ENCODE data around the gene DTD1. TPM values are rescaled to one million over a fixed set of nuclear protein-coding genes. Genes with fewer than 3 reads are reported as not detected.

DTD1 gene
- total RNA-seq, 1 donor from 2014 or later: 49.9 TPM

DNA sequence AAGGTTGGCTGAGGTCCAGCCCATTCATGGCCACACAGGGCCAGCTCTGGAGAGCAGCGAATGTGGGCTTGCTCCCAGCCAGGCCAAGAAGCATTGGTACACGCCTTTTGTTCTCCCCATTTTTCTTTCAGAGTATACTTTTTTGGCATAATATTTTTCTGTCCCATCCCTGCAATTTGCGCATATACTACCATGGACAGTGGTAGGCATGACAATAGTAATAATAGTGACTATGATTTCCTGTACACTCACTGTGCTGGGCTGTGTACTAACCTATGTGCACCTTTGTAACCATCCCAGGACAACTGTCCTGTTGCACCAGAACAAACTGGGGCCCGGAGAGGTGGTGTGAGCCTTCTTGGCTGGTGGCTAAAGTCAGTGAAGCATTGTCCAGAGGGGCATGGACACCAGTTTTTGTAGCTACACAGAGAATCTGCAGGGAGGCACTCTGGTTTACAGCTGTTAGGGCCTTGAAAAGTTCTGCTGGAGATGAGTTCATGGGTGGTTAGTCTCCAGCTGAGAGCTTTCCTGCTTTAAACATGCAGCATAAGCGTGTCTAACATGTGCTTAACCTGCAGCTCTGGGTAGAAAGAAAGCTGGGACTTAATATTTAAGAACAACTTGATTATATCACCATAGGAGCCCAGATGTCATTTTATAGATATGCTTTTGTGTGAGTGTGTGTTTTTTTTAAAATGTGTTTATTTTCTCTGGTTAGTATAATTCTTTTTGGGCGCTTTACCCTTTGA lies 38.2 kb downstream of the DTD1 start:
- H3K27ac Mint-ChIP-seq: no peak overlapping the region
- no peaks in the 10 kb centered on the region for H3K27me3 Mint-ChIP-seq
- peaks cover 5% of the 10 kb centered on the region for H3K9me3 Mint-ChIP-seq
- H3K4me3 Mint-ChIP-seq: no peak overlapping the region
- intact Hi-C loops (cut with micrococcal nuclease): no loop called here
- H3K36me3 Mint-ChIP-seq (ENCODE audit: low read depth): peaks cover 12% of the 10 kb centered on the region
- no peak for DNase-seq
- peaks cover 2% of the 10 kb centered on the region for H3K4me1 Mint-ChIP-seq

GRCh38 chr20:18628330-18628920 lies 40.6 kb downstream of the DTD1 start:
- intact Hi-C loops (cut with micrococcal nuclease): no loop called here
- Mint-ChIP-seq H3K4me1 (peaks cover 2% of the 10 kb centered on the region), H3K4me3 (no peak overlapping the region), H3K27me3 (no peaks in the 10 kb centered on the region), H3K27ac (no peak overlapping the region), H3K36me3 (ENCODE audit: low read depth) (peaks cover 12% of the 10 kb centered on the region), H3K9me3 (peaks cover 5% of the 10 kb centered on the region)
- DNase-seq: no peak

GRCh38 chr20:18632196-18632789 lies 44.4 kb downstream of the DTD1 start:
- Mint-ChIP-seq H3K27me3 (no peaks in the 10 kb centered on the region), H3K27ac (no peak overlapping the region)
- DNase-seq: peak; percentile 84

GRCh38 chr20:18633411-18633810 lies 45.6 kb downstream of the DTD1 start:
- no peaks in the 10 kb centered on the region for H3K9me3 Mint-ChIP-seq
- H3K27ac Mint-ChIP-seq: no peak overlapping the region
- no peak for DNase-seq
- H3K36me3 Mint-ChIP-seq (ENCODE audit: low read depth): peaks cover 6% of the 10 kb centered on the region
- no peaks in the 10 kb centered on the region for H3K27me3 Mint-ChIP-seq
- no peaks in the 10 kb centered on the region for H3K4me1 Mint-ChIP-seq
- intact Hi-C loops (cut with micrococcal nuclease): no loop called here
- no peak overlapping the region for H3K4me3 Mint-ChIP-seq

More at GRCh38 chr20:18632196-18632789, 44.4 kb downstream of the DTD1 start:
- Mint-ChIP-seq H3K4me1 (peaks cover 2% of the 10 kb centered on the region), H3K4me3 (no peak overlapping the region), H3K36me3 (ENCODE audit: low read depth) (peaks cover 12% of the 10 kb centered on the region), H3K9me3 (peaks cover 5% of the 10 kb centered on the region)
- intact Hi-C loops (cut with micrococcal nuclease): no loop called here

- DNase-seq: no peak
- no peak overlapping the region for H3K27ac Mint-ChIP-seq
- intact Hi-C loops (cut with micrococcal nuclease): no loop called here
- no peaks in the 10 kb centered on the region for H3K9me3 Mint-ChIP-seq
- H3K27me3 Mint-ChIP-seq: no peaks in the 10 kb centered on the region
- H3K4me3 Mint-ChIP-seq: no peak overlapping the region
- no peaks in the 10 kb centered on the region for H3K4me1 Mint-ChIP-seq
- peaks cover 2% of the 10 kb centered on the region for H3K36me3 Mint-ChIP-seq (ENCODE audit: low read depth)
Observed at GRCh38 chr20:18634501-18634900, 46.6 kb downstream of the DTD1 start.

DNA sequence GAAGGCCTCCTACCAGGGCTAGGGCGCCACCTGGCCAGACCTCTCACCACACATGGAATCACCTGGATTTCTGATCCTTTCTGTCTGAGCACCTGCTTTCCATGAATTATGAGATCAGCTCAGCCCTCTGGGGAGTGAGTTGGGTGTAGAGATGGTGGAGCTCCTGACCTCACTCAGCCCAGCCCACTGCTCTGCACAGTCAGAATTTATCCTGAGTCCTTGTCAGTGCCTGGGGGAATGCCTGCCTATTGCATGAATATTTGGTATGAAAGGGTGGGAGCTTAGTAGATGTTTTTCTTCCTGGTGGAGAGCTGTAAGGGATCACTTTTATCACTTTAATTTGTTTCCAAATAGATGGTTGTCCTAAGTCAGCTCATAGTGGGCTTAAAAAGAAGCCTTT lies 47.5 kb downstream of the DTD1 start:
- H3K9me3 Mint-ChIP-seq: no peaks in the 10 kb centered on the region
- no peaks in the 10 kb centered on the region for H3K36me3 Mint-ChIP-seq (ENCODE audit: low read depth)
- no peak for DNase-seq
- H3K27me3 Mint-ChIP-seq: no peaks in the 10 kb centered on the region
- H3K4me1 Mint-ChIP-seq: no peaks in the 10 kb centered on the region
- intact Hi-C loops (cut with micrococcal nuclease): no loop called here
- no peak overlapping the region for H3K4me3 Mint-ChIP-seq
- H3K27ac Mint-ChIP-seq: no peak overlapping the region

GRCh38 chr20:18637224-18637623 lies 49.4 kb downstream of the DTD1 start:
- no peaks in the 10 kb centered on the region for H3K9me3 Mint-ChIP-seq
- intact Hi-C loops (cut with micrococcal nuclease): no loop called here

GRCh38 chr20:18638768-18639167 lies 50.9 kb downstream of the DTD1 start:
- H3K4me3 Mint-ChIP-seq: no peak overlapping the region
- no peaks in the 10 kb centered on the region for H3K27me3 Mint-ChIP-seq
- H3K36me3 Mint-ChIP-seq (ENCODE audit: low read depth): no peaks in the 10 kb centered on the region
- no peaks in the 10 kb centered on the region for H3K4me1 Mint-ChIP-seq
- no peak overlapping the region for H3K27ac Mint-ChIP-seq
- H3K9me3 Mint-ChIP-seq: no peaks in the 10 kb centered on the region
- intact Hi-C loops (cut with micrococcal nuclease): no loop called here
- DNase-seq: no peak

More at GRCh38 chr20:18637224-18637623, 49.4 kb downstream of the DTD1 start:
- no peaks in the 10 kb centered on the region for H3K27me3 Mint-ChIP-seq
- no peak overlapping the region for H3K4me3 Mint-ChIP-seq
- no peak overlapping the region for H3K27ac Mint-ChIP-seq
- H3K36me3 Mint-ChIP-seq (ENCODE audit: low read depth): no peaks in the 10 kb centered on the region
- H3K4me1 Mint-ChIP-seq: no peaks in the 10 kb centered on the region
- DNase-seq: no peak

- intact Hi-C loops (cut with micrococcal nuclease): no loop called here
- no peak overlapping the region for H3K27ac Mint-ChIP-seq
- no peaks in the 10 kb centered on the region for H3K9me3 Mint-ChIP-seq
- DNase-seq: no peak
- no peaks in the 10 kb centered on the region for H3K4me1 Mint-ChIP-seq
- H3K36me3 Mint-ChIP-seq (ENCODE audit: low read depth): no peaks in the 10 kb centered on the region
- H3K27me3 Mint-ChIP-seq: no peaks in the 10 kb centered on the region
- no peak overlapping the region for H3K4me3 Mint-ChIP-seq
Observed at GRCh38 chr20:18639501-18639979, 51.7 kb downstream of the DTD1 start.

DNA sequence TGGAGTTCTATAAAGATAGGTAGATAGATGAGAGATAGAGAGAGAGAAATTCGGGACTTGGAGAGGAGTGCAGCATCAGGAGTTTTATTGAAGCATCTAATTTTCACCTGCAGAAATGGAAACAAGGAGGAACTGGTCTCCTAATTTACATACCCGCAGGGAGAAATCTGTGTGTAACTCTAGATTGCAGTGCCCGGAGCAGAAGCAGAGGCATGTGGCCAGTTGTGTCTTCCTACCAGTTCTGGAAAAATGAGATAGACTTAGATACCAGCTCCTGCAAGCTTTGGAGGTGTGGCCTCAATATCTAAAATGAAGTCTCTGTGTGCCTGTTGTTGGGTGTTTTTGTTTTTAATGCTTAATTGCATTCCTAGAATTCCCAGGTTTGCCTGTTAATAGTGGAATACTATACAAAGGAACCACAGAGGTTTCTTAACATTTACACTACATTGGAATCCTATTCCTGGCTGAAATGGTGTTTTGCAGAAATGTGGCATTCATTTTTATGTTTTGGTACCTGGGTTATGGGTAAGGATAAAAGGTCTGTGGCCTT lies 57.4 kb downstream of the DTD1 start:
- Mint-ChIP-seq H3K27ac (no peak overlapping the region), H3K4me1 (no peaks in the 10 kb centered on the region), H3K9me3 (no peaks in the 10 kb centered on the region), H3K4me3 (no peak overlapping the region), H3K36me3 (ENCODE audit: low read depth) (no peaks in the 10 kb centered on the region), H3K27me3 (no peaks in the 10 kb centered on the region)
- DNase-seq: no peak
- intact Hi-C loops (cut with micrococcal nuclease): no loop called here

GRCh38 chr20:18645851-18646250 lies 58.0 kb downstream of the DTD1 start:
- H3K4me1 Mint-ChIP-seq: no peaks in the 10 kb centered on the region
- H3K36me3 Mint-ChIP-seq (ENCODE audit: low read depth): no peaks in the 10 kb centered on the region
- no peak for DNase-seq
- no peak overlapping the region for H3K4me3 Mint-ChIP-seq
- no peaks in the 10 kb centered on the region for H3K9me3 Mint-ChIP-seq
- no peaks in the 10 kb centered on the region for H3K27me3 Mint-ChIP-seq
- H3K27ac Mint-ChIP-seq: no peak overlapping the region
- intact Hi-C loops (cut with micrococcal nuclease): no loop called here

GRCh38 chr20:18647777-18648176 lies 59.9 kb downstream of the DTD1 start:
- no peaks in the 10 kb centered on the region for H3K9me3 Mint-ChIP-seq
- no peaks in the 10 kb centered on the region for H3K27me3 Mint-ChIP-seq
- no peaks in the 10 kb centered on the region for H3K4me1 Mint-ChIP-seq
- H3K36me3 Mint-ChIP-seq (ENCODE audit: low read depth): no peaks in the 10 kb centered on the region
- no peak overlapping the region for H3K27ac Mint-ChIP-seq
- DNase-seq: no peak
- no peak overlapping the region for H3K4me3 Mint-ChIP-seq
- intact Hi-C loops (cut with micrococcal nuclease): no loop called here

DNA sequence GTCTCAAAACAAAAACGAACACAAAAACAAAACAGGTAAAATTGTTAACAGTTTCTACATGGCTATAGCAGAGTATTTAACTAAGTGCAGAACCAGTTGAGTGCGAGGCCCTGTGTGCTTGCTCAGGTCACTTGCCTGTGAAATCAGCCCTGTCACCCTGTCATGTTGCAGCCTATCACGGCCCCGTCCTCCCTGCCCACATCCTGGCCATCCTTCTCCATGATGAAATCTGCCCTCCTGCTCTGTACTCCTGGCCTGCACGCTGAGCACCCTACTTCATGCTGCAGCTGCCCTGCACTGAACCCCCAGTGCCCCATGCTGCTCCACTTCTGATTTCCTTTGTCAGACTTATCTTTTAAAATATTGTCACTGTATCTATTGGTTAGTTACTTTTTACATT lies 62.4 kb downstream of the DTD1 start:
- no peaks in the 10 kb centered on the region for H3K4me1 Mint-ChIP-seq
- no peak overlapping the region for H3K27ac Mint-ChIP-seq
- intact Hi-C loops (cut with micrococcal nuclease): no loop called here
- H3K36me3 Mint-ChIP-seq (ENCODE audit: low read depth): no peaks in the 10 kb centered on the region
- H3K27me3 Mint-ChIP-seq: no peaks in the 10 kb centered on the region
- no peak overlapping the region for H3K4me3 Mint-ChIP-seq
- no peaks in the 10 kb centered on the region for H3K9me3 Mint-ChIP-seq
- no peak for DNase-seq

DNA sequence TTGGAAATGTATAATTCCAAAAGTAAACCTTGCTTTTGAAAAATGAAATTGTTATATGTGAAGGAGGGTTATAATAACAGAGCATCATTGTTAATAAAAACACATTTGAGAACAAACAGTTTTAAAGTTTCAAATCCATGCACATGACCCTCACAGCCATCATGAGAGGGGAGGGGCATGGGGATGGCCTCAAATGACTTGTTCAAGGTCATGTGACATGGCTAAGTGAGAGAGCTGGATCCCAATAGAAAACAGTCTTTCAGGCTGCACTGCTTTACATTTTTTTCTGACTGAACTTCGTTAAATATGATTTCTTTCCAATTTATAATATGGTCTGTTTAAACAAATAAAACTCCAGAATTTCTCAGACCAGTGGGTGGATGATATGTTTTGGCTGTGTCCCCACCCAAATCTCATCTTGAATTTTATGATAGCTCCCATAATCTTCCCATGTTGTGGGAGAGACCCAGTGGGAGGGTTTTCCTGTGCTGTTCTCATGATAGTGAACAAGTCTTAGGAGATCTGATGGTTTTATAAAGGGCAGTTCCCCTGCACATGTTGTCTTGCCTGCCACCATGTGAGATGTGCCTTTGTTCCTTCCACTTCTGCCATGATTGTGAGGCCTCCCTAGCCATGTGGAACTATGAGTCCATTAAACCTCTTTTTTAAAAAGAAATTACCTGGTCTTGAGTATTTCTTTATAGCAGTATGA lies 66.0 kb downstream of the DTD1 start:
- H3K4me3 Mint-ChIP-seq: no peak overlapping the region
- no peak overlapping the region for H3K27ac Mint-ChIP-seq
- intact Hi-C loops (cut with micrococcal nuclease): no loop called here
- no peak for DNase-seq
- no peaks in the 10 kb centered on the region for H3K9me3 Mint-ChIP-seq
- no peaks in the 10 kb centered on the region for H3K4me1 Mint-ChIP-seq
- H3K27me3 Mint-ChIP-seq: no peaks in the 10 kb centered on the region
- H3K36me3 Mint-ChIP-seq (ENCODE audit: low read depth): no peaks in the 10 kb centered on the region

All from activated CD4-positive, alpha-beta T cell treated with anti-CD3 and anti-CD28 coated beads, Interleukin-2, amount 10 ng/mL, durations not matched to agents 24 days and 14 days (primary cell).